HG03135 (cell line): ENCODE data around the gene OSBPL3.

ENCODE experiments used
- ATAC-seq: cut with Tn5 transposase; IDR thresholded peaks from one replicate; pipeline ENCODE4 v1.9.1; 2021; ENCODE audit warnings: mild to moderate bottlenecking, moderate library complexity; ENCODE audit not compliant: unreplicated experiment

The OSBPL3 gene

GRCh38 chr7:24959735-24960485, 20.1 kb downstream of the OSBPL3 start:
- ATAC-seq: no peak

DNA sequence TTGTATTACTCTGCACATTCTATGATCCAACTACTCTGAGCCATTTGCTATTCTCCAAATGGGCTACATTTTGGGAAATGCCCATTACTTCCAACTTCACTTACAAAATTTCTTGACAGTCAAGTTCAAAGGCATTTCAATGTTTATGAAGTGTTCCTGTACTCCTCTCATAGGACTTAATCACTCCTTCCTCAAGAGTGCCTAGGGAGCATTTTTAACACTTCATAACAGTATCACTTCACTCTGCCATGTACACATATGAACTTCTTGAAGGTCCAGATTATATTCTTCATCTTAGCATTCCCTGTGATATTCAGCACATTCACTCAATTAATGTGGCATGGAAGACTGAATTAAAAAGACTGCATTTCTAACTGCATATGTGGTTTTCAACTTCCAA, 21.6 kb downstream of the OSBPL3 start:
- ATAC-seq: no peak

GRCh38 chr7:24956021-24956420, 24.0 kb downstream of the OSBPL3 start:
- no peak for ATAC-seq

- ATAC-seq: no peak
These were observed 24.7 kb downstream of the OSBPL3 start for GRCh38 chr7:24955313-24955712.

DNA sequence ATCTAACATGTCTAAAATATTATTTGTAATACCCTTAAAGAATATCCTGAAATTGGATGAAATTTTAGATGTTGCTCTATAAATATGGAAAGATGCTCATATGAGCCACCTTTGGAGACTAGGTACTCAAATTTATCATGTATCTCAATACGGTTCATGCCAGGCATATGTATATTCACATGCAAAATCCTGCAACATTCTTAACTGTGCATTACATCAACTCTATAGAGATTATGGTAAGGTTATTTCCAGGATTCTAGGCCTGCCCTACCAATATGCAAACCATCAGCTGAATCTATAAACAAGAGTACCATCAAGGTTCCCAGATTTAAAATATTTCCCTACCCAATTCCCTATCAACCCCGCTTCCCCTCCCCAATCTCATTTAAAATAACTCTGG, 27.5 kb downstream of the OSBPL3 start:
- ATAC-seq: no peak

DNA sequence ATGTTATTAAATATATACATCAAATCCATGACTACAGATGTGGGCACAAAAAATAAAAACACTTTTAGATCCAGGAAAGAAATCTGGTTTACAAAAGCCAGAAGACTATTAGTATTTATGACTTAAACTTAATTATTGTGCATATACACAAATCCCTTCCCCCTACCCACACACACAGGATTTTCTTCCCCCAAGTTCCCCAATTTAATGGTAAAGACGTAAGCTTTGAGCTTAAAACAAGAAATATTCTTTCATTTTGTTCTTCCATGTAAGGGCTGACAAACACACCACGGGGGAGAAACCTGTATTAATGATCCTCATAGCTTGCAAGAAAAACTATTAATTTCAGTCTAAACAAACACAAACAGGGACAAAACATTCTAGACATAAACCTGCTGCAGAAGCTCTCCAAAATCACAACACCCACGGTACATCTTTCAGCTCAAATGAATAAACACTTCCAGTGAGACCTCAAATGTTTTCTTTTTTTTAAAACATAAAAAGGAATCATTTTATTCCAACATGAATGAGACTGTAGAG, 28.5 kb downstream of the OSBPL3 start:
- ATAC-seq: no peak

GRCh38 chr7:24949884-24950283, 30.1 kb downstream of the OSBPL3 start:
- ATAC-seq: no peak

DNA sequence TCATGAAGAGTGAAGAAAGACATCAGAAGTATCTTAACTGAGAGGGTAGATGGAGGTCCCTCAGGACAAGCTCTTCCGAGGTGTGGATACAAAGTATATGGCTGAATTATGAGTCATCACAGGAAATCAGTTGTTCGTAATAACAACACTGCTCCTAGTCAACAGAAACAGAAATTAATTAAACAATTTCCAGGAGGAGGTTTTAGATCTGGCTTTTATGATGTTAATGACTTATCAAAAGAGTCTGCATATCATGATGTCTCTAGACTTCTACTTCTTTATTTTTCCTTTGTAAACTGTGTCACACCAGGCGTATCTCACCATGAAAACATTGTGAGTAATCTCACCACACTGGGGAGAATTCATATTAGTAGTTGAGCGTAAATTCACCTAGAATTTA, 31.2 kb downstream of the OSBPL3 start:
- ATAC-seq: no peak

DNA sequence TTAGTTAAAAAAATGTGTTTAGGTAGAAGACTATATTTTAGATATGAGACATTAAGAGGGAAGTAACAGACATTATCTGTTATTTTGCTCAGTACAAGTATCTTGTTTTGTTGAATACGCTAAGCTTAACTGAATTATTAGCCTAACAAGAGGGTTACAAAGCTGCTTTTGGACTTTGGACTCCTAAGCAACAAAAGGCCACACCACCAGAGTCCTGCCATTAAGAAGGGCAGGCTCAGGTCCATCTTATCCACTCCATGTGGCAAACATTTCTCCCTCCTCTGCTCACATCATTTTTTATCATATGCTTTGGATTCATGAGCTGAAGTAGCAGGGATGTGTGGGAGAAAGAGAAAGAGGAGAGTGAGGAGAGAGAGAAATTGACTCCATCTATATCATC, 33.5 kb downstream of the OSBPL3 start:
- ATAC-seq: no peak

DNA sequence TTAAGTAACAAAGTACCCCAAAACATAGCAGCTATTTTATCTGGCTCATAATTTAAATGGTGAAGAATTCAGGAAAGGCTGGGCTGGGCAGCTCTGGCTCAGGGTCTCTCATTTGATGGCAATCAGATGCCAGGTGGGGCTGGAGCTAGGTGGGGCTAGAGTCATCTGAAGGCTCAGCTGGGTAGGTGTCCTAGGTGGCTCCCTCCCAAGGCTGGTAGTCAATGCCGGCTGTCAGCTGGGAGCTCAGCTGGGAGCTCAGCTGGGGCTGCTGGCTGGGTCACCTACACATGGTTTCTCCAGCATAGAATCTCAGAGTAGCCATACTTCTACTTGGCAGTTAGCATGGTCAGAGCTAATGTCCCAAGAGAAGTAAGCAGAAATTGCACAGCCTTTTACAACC, 34.1 kb downstream of the OSBPL3 start:
- ATAC-seq: no peak

DNA sequence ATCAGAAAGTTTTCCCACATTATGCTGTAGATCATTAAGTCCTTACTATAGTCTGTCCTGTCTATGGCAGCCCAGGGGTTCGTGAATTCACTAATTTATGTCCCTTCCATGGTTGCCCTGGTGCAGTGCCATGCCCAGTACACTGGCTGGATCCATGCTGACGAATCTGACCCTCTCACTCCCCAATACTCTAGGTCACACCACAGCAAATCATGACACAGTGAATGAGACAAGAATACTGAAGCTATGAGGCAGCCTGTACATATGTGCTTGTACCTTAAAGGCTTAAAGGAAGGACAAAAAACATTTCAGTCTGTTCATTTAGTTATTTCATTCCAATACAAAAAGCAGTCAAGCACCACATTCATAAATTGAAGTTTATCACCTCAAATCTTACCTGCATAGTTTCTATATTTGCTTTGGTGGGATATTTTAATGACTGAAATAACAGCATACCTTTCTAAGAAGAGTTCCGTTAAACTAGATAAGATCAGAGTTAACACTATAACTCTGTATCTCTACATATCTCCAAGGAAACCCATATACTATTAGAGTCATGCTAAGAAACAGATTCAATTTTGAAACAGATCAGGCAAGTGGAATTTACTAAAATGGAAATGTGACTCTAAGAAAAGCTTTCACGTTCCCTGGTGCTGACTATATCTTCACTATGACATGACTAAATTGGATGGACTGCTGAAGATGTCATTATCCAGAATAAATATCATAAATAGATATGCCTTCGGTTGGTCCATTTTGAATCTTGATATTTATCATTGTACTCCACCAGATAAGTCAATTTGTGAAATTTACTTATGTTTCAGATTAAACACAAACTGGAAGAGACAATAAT, 36.7 kb downstream of the OSBPL3 start:
- ATAC-seq: no peak

DNA sequence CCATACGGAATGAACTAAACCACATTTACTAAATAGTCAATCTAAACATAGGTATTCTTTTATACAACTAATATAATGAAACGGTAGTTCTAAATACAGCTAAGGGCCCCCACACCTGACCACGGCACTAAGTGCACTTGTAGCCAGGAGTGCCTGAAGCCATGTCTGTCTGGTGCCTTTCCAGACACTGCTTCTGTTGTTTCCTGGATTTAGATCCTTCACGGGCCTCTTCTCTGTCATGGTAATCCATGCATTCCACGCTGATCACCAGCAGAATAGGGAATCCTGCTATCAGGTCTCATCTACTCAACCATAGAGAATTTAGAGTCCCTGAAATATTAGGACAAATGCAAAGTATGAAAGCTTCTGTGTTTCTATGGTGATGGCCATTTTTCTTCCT, 37.8 kb downstream of the OSBPL3 start:
- no peak for ATAC-seq

- no peak for ATAC-seq
These were observed 40.6 kb downstream of the OSBPL3 start for GRCh38 chr7:24939416-24939815.

- no peak for ATAC-seq
These were observed 43.7 kb downstream of the OSBPL3 start for GRCh38 chr7:24936121-24936824.

DNA sequence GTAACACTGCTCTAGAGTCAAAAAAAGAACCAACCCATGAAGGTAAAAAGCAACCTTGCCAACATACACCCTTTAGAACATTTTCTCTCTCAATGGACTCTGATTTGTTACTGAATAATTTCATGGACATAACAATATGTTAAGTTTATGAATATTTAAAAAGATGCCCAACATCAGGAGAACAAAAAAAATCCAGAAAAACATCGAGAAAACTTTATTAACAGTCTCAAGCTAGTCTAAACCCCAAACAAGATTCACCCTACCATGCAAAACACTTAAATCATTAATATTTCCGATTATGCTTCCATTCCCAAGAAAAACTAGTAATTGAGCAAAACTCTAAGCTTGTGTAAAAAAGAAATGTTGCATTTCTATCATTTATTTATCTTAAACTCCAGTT, 46.7 kb downstream of the OSBPL3 start:
- ATAC-seq: no peak

GRCh38 chr7:24932815-24933214, 47.2 kb downstream of the OSBPL3 start:
- no peak for ATAC-seq

DNA sequence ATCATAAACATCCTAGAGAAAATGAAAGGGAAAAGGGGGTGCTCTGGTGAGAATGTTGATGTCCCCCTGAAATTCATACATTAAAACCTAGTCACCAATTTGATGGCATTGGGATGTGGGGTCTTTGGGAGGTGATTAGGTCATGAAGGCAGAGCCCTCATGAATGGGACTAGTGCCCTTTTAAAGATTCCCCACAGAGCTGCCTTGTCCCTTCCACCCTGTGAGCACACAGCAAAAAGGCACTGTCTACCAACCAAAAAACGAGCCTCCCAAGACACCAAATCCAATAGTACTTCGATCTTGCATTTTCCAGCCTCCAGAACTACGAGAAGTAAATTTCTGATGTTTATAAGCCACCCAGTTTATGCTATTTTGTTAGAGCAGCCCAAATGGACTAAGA, 47.6 kb downstream of the OSBPL3 start:
- ATAC-seq: no peak

DNA sequence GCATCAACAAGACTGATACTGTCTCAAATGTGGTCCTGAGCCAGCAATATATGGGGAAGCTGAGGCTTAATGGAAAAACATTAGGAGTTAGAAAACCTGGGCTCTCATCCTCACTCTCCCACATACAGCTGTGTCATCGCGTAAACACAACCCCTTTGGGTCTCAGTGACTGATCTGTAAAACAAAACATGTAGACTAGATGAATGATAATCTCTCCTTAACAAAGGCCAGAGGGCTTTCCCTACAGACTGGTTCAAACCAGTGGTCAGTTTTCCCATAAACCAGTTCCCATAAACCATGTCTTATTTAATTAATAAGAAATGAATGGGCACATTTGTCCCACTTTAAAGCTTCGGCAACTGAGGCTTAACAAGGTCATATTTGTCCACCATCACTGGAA, 48.1 kb downstream of the OSBPL3 start:
- ATAC-seq: no peak

- ATAC-seq: no peak
These were observed 49.1 kb downstream of the OSBPL3 start for GRCh38 chr7:24930856-24931255.

GRCh38 chr7:24926623-24927524, 53.1 kb downstream of the OSBPL3 start:
- no peak for ATAC-seq
